HG03025 (cell line): ENCODE data around the gene TEAD4.
A peak's percentile ranks its signal among the peaks of the same experiment; 100 is the strongest.

Experiments used
- ATAC-seq: cut with Tn5 transposase; IDR thresholded peaks from one replicate; pipeline ENCODE4 v1.9.1; 2021; ENCODE audit warnings: mild to moderate bottlenecking, moderate library complexity; ENCODE audit not compliant: unreplicated experiment, low FRiP score

TEAD4 gene

GRCh38 chr12:3028108-3028507 is 68.9 kb downstream of the TEAD4 start:
- no peak for ATAC-seq

GRCh38 chr12:3030821-3031429 is 71.7 kb downstream of the TEAD4 start:
- ATAC-seq = no peak

- no peak for ATAC-seq
Measured at GRCh38 chr12:3032161-3032560, 73.0 kb downstream of the TEAD4 start.

GRCh38 chr12:3032770-3033538 is 73.8 kb downstream of the TEAD4 start:
- ATAC-seq = no peak

GRCh38 chr12:3033539-3033867 is 74.3 kb downstream of the TEAD4 start:
- no peak for ATAC-seq

GRCh38 chr12:3034067-3034750 is 75.0 kb downstream of the TEAD4 start:
- ATAC-seq = peak; percentile 51

- no peak for ATAC-seq
Measured at GRCh38 chr12:3035171-3035570, 76.0 kb downstream of the TEAD4 start.

- no peak for ATAC-seq
Measured at GRCh38 chr12:3035815-3036702, 76.9 kb downstream of the TEAD4 start.

GRCh38 chr12:3036901-3037600 is 77.9 kb downstream of the TEAD4 start:
- ATAC-seq = no peak

GRCh38 chr12:3038166-3038565 is 79.0 kb downstream of the TEAD4 start:
- ATAC-seq = no peak

- no peak for ATAC-seq
Measured at GRCh38 chr12:3038926-3039510, 79.8 kb downstream of the TEAD4 start.

- no peak for ATAC-seq
Measured at GRCh38 chr12:3040026-3040656, 80.9 kb downstream of the TEAD4 start.

GRCh38 chr12:3040663-3041544 is 81.7 kb downstream of the TEAD4 start:
- no peak for ATAC-seq

- ATAC-seq = no peak
Measured at GRCh38 chr12:3041558-3042164, 82.5 kb downstream of the TEAD4 start.

GRCh38 chr12:3042394-3042793 is 83.2 kb downstream of the TEAD4 start:
- no peak for ATAC-seq

GRCh38 chr12:3042826-3043225 is 83.6 kb downstream of the TEAD4 start:
- ATAC-seq = no peak

GRCh38 chr12:3043406-3043805 is 84.2 kb downstream of the TEAD4 start:
- no peak for ATAC-seq

- no peak for ATAC-seq
Measured at GRCh38 chr12:3044141-3044630, 85.0 kb downstream of the TEAD4 start.
